ENCODE data around the gene APOBEC3B.
A peak's percentile ranks its signal among the peaks of the same experiment; 100 is the strongest.
"Not testable (repeated sequence)": the region's sequence is repeated elsewhere in the genome, so short reads cannot be mapped to it uniquely, and the experiment has no call there.

Gene APOBEC3B

DNA sequence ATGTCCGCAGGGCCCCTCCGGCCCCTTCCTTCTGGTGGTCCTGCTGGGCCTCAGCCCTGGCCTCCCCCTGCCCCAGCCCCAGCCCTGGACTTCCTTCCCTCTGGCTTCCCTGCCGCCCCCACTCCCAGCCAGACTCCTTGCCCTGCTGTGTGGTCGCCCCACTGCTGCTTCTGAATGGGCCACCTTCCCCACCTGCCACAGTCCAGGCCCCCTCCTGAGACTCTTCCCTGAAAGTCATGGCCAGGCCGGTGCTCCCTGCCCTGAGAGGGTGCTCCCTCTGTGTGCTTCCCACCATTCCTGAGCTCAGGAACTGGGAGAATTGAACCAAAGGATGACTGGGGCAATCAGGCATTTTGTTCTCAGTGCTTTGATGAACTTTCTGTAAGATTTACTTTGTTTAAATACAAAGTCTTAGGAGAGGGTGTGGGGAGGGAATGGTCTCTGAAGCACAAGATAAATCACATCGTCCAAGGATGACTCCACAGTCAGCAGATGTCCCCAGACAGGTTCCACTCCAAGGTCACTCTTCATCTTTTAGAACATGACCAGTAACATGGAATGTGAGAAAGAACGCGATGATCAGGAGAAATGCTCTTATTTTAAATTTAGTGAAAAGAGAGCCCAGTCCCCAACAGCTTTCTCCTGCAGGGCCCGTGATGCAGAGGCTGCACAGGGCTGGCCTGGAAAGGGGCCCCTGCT lies 39.6 kb downstream of the APOBEC3B start:
- peak overlapping the region in 10 of 11 experiments; percentile 60 to 85 (median 80); a peak in 19 of 22 replicates for H3K27ac ChIP-seq
- H3K9me3 ChIP-seq (replicated peaks in 1 of 11), result no peaks in the 10 kb centered on the region
- peak overlapping the region; percentile 44 to 84 (median 75); a peak in 20 of 22 replicates for H3K9ac ChIP-seq
- no peak for TF ChIP-seq Cebpa-rat (IDR thresholded peaks at IDR 0.05)
- peaks cover 6 to 38% (median 21%) of the 10 kb centered on the region in 11 experiments; a peak in 18 of 22 replicates for H3K36me3 ChIP-seq
- peak overlapping the region; percentile 29 to 68 (median 63); a peak in 19 of 20 replicates for H3K4me3 ChIP-seq
- H3K4me1 ChIP-seq, result peaks cover 26 to 44% (median 34%) of the 10 kb centered on the region in 10 experiments
- H3K4me2 ChIP-seq, result peak overlapping the region; percentile 68 to 96 (median 87)
- no peaks in the 10 kb centered on the region for H3K27me3 ChIP-seq
- no peaks in the 10 kb centered on the region; a peak in 1 of 22 replicates for H4K20me1 ChIP-seq

- Histone ChIP-seq H3K27ac (no peak overlapping the region), H3K9ac (no peak overlapping the region; a peak in 1 of 22 replicates), H3K4me1 (peaks cover 23 to 32% (median 28%) of the 10 kb centered on the region in 10 experiments), H3K4me3 (no peak overlapping the region), H3K9me3 (replicated peaks in 1 of 11) (no peaks in the 10 kb centered on the region), H3K4me2 (no peak overlapping the region), H4K20me1 (no peaks in the 10 kb centered on the region), H3K27me3 (no peaks in the 10 kb centered on the region), H3K36me3 (peaks cover 0 to 22% (median 14%) of the 10 kb centered on the region in 11 experiments; a peak in 13 of 22 replicates)
- TF ChIP-seq Cebpa-rat (IDR thresholded peaks at IDR 0.05), result no peak
Measured at GRCh38 chr22:39024519-39025308, 42.6 kb downstream of the APOBEC3B start.

GRCh38 chr22:39026509-39027150 lies 44.5 kb downstream of the APOBEC3B start:
- Histone ChIP-seq H3K27ac (no peak overlapping the region), H4K20me1 (no peaks in the 10 kb centered on the region), H3K9ac (no peak overlapping the region), H3K27me3 (no peaks in the 10 kb centered on the region), H3K36me3 (peaks cover 0 to 22% (median 14%) of the 10 kb centered on the region in 11 experiments; a peak in 13 of 22 replicates), H3K9me3 (replicated peaks in 1 of 11) (no peaks in the 10 kb centered on the region), H3K4me1 (peaks cover 7 to 27% (median 19%) of the 10 kb centered on the region in 10 experiments; a peak in 19 of 20 replicates), H3K4me2 (no peak overlapping the region), H3K4me3 (no peak overlapping the region)
- TF ChIP-seq Cebpa-rat (IDR thresholded peaks at IDR 0.05), result no peak

DNA sequence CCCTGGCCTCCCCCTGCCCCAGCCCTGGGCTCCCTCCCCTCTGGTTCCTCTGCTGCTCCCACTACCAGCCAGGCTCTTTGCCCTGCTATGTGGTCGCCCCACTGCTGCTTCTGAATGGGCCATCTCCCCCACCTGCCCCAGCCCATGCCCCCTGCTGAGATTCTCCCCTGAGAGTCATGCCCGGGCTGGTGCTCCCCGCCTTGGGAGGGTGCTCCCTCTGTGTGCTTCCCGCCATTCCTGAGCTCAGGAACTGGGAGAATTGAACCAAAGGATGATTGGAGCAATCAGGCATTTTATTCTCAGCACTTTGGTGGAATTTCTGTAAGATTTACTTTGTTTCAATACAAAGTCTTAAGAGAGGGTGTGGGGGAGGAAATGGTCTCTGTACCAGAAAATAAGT lies 45.6 kb downstream of the APOBEC3B start:
- Histone ChIP-seq H4K20me1 (no peaks in the 10 kb centered on the region), H3K4me1 (peaks cover 4 to 16% (median 9%) of the 10 kb centered on the region in 10 experiments; a peak in 12 of 20 replicates), H3K9me3 (replicated peaks in 1 of 11) (no peaks in the 10 kb centered on the region), H3K4me2 (no peak overlapping the region), H3K9ac (no peak overlapping the region), H3K4me3 (no peak overlapping the region), H3K36me3 (peaks cover 0 to 22% (median 14%) of the 10 kb centered on the region in 11 experiments; a peak in 13 of 22 replicates), H3K27me3 (no peaks in the 10 kb centered on the region), H3K27ac (no peak overlapping the region)
- TF ChIP-seq Cebpa-rat (IDR thresholded peaks at IDR 0.05), result no peak

DNA sequence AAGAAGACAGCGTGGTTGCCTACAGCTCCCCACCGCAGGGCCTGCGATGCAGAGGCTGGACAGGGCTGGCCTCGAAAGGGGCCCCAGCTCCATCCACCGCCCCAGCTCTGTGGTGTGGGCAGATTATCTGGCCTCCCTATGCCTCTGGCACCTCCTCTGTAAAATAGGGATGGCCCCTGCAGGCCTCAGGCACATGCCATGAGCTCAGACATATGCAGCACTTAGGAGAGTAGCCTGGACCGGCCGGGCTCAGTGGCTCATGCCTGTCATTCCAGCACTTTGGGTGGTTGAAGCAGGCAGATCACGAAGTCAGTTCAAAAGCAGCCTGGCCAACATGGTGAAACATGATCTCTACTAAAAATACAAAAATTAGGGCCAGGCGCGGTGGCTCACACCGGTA lies 46.1 kb downstream of the APOBEC3B start:
- H3K4me1 ChIP-seq, result peaks cover 4 to 11% (median 8%) of the 10 kb centered on the region in 10 experiments; a peak in 11 of 20 replicates
- no peaks in the 10 kb centered on the region for H4K20me1 ChIP-seq
- H3K4me2 ChIP-seq, result no peak overlapping the region
- no peak for TF ChIP-seq Cebpa-rat (IDR thresholded peaks at IDR 0.05)
- H3K9ac ChIP-seq, result no peak overlapping the region
- no peak overlapping the region for H3K27ac ChIP-seq
- H3K27me3 ChIP-seq, result no peaks in the 10 kb centered on the region
- H3K36me3 ChIP-seq, result peaks cover 0 to 19% (median 12%) of the 10 kb centered on the region in 11 experiments; a peak in 13 of 22 replicates
- H3K9me3 ChIP-seq (replicated peaks in 1 of 11), result no peaks in the 10 kb centered on the region
- H3K4me3 ChIP-seq, result no peak overlapping the region

DNA sequence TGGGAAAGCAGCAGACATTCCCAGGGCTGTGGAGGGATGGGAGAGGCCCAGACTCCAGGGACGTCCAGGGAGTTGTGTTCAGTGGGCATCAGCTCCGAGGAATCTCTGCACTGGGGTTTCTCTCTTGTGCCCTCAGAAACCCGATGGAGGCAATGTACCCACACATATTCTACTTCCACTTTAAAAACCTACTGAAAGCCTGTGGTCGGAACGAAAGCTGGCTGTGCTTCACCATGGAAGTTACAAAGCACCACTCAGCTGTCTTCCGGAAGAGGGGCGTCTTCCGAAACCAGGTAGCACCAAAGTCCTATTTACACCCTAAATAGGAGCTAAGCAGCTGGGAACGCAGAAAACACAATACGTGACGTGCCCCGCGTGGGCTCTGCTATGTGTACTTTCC lies 47.1 kb downstream of the APOBEC3B start:
- H3K4me3 ChIP-seq, result no peak overlapping the region
- peaks cover 0 to 10% (median 3%) of the 10 kb centered on the region in 11 experiments; a peak in 8 of 22 replicates for H3K36me3 ChIP-seq
- H3K27ac ChIP-seq, result no peak overlapping the region
- no peaks in the 10 kb centered on the region for H3K27me3 ChIP-seq
- H3K4me2 ChIP-seq, result no peak overlapping the region
- no peak overlapping the region for H3K9ac ChIP-seq
- TF ChIP-seq Cebpa-rat (IDR thresholded peaks at IDR 0.05), result no peak
- peaks cover 4 to 11% (median 8%) of the 10 kb centered on the region in 10 experiments; a peak in 11 of 20 replicates for H3K4me1 ChIP-seq
- H3K9me3 ChIP-seq (replicated peaks in 1 of 11), result no peaks in the 10 kb centered on the region
- no peaks in the 10 kb centered on the region; a peak in 1 of 22 replicates for H4K20me1 ChIP-seq

DNA sequence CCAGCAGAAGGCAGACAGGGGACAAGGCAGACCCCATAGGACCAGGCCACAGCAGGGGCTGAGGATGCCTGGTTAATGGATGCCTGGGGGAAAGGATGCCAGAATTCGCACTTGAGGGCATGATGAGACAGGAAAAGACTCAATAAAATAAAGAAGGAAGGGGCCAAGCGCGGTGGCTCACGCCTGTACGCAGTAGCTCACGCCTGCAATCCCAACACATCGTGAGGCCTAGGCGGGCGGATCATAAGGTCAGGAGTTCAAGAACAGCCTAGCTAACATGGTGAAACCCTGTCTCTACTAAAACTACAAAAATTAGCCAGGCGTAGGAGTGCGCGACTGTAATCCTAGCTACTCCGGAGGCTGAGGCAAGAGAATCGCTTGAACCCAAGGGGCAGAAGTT lies 48.6 kb downstream of the APOBEC3B start:
- no peak for TF ChIP-seq Cebpa-rat (IDR thresholded peaks at IDR 0.05)
- H3K27me3 ChIP-seq, result no peaks in the 10 kb centered on the region

DNA sequence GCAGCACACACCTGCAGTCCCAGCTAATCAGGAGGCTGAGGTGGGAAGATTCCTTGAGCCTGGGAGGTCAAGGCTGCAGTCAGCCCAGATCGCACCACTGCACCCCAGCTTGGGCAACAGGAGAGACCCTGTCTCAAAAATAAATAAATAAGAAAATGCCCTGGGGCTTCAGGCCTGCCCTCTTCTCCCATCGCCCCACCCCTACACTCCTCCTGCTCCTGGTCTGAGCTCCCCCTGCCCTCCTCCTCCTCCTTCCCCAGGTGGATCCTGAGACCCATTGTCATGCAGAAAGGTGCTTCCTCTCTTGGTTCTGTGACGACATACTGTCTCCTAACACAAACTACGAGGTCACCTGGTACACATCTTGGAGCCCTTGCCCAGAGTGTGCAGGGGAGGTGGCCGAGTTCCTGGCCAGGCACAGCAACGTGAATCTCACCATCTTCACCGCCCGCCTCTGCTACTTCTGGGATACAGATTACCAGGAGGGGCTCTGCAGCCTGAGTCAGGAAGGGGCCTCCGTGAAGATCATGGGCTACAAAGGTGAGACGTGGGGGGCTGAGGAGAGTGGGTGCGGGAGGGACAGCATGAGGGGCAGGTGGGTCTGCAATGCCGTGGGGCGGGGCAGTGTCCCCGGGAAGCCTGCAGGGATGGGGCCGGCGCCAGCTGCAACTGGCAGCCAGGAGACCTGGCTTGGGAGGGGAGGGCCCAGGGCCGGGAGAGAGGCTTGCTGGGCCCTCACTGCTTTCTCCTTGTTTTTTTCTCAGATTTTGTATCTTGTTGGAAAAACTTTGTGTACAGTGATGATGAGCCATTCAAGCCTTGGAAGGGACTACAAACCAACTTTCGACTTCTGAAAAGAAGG lies 49.5 kb downstream of the APOBEC3B start:
- not testable (repeated sequence) for H3K36me3 ChIP-seq; H3K9ac ChIP-seq; H3K27ac ChIP-seq; H3K27me3 ChIP-seq; H3K4me1 ChIP-seq; H3K4me3 ChIP-seq; H3K9me3 ChIP-seq (replicated peaks in 1 of 11); H4K20me1 ChIP-seq
- peak overlapping the region in 4 of 11 experiments; percentile 5 to 29 (median 20); a peak in 3 of 22 replicates for H3K4me2 ChIP-seq

More for the DNA sequence above, 48.6 kb downstream of the APOBEC3B start:
- Histone ChIP-seq H3K9ac (no peak overlapping the region), H3K36me3 (no peaks in the 10 kb centered on the region; a peak in 1 of 22 replicates), H4K20me1 (no peaks in the 10 kb centered on the region; a peak in 1 of 22 replicates), H3K4me2 (peak overlapping the region in 6 of 11 experiments; percentile 3 to 29 (median 17); a peak in 5 of 22 replicates), H3K27ac (no peak overlapping the region), H3K9me3 (replicated peaks in 1 of 11) (no peaks in the 10 kb centered on the region), H3K4me3 (no peak overlapping the region), H3K4me1 (peaks cover 4 to 11% (median 8%) of the 10 kb centered on the region in 10 experiments; a peak in 11 of 20 replicates)

DNA sequence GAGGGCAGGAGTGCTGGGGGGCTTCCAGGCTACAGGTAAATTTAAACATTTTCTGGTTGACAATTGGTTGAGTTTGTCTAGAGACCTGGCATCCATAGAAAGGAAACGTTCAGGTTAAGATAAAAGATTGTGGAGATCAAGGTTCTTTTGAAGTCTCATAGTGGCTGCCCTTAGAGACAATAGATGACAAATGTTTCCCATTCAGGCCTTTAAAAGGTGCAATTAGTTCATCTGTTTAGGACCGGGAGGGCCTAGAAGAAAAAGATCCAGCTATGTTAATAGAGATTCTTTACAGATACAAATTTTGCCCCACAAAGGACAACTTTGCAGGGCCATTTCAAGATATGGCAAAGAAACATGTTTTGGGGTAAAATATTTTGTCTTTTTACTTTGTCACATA lies 54.9 kb downstream of the APOBEC3B start:
- H3K9me3 ChIP-seq (replicated peaks in 1 of 11); H3K27ac ChIP-seq; H3K9ac ChIP-seq; H4K20me1 ChIP-seq; H3K4me2 ChIP-seq; H3K27me3 ChIP-seq; H3K4me3 ChIP-seq; H3K36me3 ChIP-seq: not testable (repeated sequence)
- peaks cover 13 to 23% (median 20%) of the 10 kb centered on the region in 10 experiments for H3K4me1 ChIP-seq

All from BLaER1 treated with 17β-estradiol and CSF1 and Interleukin-3, amounts not matched to agents 10 nM and 100 nM (cell line).